Left kidney (tissue), 2 donors: Measurements from ENCODE around the gene LYG2. TPM values are rescaled to one million over a fixed set of nuclear protein-coding genes. Genes with fewer than 3 reads are reported as not detected.
"Not testable (repeated sequence)": the region's sequence is repeated elsewhere in the genome, so short reads cannot be mapped to it uniquely, and the experiment has no call there.

Experiments used
- DNase-seq: peaks from one replicate; pipeline ENCODE4 v3.0.0-alpha.2; 2013
- polyA plus RNA-seq: library from polyadenylated mRNA; unstranded; fragments of 120-200 nt; gene quantifications from one replicate; pipeline ENCODE4 v1.2.1, GENCODE V29; 2013; ENCODE audit not compliant: insufficient read length

The LYG2 gene
- polyA plus RNA-seq, 1 donor: 1.0 TPM

- no peak for DNase-seq
Observed at GRCh38 chr2:99201959-99202678, 53.3 kb downstream of the LYG2 start.

GRCh38 chr2:99200076-99200800, 55.2 kb downstream of the LYG2 start:
- no peak for DNase-seq

DNA sequence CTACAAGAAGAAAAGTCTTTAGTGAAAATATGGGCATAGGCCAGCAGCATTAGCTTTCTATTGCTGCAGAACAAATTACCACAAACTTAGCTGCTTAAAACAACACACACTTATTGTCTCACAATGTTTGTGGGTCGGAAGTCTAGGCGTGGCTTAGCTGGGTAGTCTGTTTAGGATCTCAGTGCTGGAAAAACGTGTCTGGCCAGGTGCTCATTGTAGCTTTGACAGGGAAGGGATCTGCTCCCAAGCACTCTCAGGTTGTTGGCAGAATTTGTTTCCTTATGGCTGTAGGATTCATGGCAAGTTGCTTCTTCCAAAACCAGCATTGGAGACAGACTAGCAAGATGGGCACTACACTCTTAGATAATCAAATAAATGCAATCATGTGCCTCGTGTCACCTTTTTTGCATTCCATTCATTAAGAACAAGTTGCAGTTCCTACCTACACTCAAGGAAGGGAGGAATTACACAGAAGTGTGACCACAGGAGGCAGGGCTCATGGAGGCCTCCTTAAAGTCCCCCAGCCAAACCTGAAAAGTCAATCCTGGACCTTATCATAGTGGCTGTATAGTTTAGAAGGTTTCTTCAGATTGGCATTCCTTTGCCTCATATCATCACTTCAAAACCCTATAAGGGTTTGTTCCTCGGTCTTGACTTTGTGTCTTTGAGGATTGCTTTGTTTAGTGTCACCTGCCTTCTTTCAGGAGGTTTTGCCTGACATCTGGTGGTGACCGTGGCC, 57.2 kb downstream of the LYG2 start:
- no peak for DNase-seq

GRCh38 chr2:99192364-99192763, 63.1 kb downstream of the LYG2 start:
- not testable (repeated sequence) for DNase-seq

Other genes with a start within 250 kb of the LYG2 start
- 12.8 TPM for gene C2orf15, start 114.0 kb downstream of the LYG2 start, polyA plus RNA-seq
- 24.8 TPM for gene TSGA10, start 100.7 kb downstream of the LYG2 start, polyA plus RNA-seq
- gene LIPT1, start 100.7 kb downstream of the LYG2 start, polyA plus RNA-seq: 18.7 TPM
- 59.4 TPM for gene MITD1, start 74.6 kb downstream of the LYG2 start, polyA plus RNA-seq
- gene MRPL30, start 74.5 kb downstream of the LYG2 start, polyA plus RNA-seq: 57.3 TPM
- 4.2 TPM for gene LYG1, start 45.5 kb upstream of the LYG2 start, polyA plus RNA-seq
- 46.2 TPM for gene TXNDC9, start 80.7 kb upstream of the LYG2 start, polyA plus RNA-seq
- 84.8 TPM for gene EIF5B, start 81.7 kb upstream of the LYG2 start, polyA plus RNA-seq
- 85.5 TPM for gene REV1, start 234.4 kb upstream of the LYG2 start, polyA plus RNA-seq